ENCODE data around the gene NFAM1. TPM values are rescaled to one million over a fixed set of nuclear protein-coding genes. Genes with fewer than 3 reads are reported as not detected.

NFAM1 gene
- total RNA-seq, 1 experiment from 2014 or later, result 0.12 TPM

DNA sequence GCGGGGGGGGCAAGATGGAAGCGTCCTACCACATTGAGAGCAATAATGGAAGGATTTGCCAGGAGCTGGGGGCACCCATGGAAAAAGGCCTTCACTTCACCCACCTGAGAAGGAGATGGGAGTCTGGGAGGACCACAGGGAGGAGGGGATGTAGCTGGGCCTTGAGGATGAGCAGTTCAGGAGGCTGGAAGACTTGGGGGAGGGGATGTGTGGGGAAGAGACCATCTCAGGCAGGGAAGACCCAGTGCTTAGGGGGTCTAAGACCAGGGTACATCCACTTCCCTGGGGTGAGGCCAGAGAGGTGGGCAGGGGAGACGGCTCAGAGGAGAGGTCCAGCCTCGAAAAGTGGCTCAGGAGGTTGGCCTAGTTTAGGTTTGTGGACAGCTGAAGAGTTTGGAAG, 90.4 kb downstream of the NFAM1 start (continued):
- TF ChIP-seq JUND (IDR thresholded peaks at IDR 0.05) (no peak), ELF1 (IDR thresholded peaks at IDR 0.05; ENCODE audit: borderline replicate concordance, low read depth) (no peak), CEBPB (IDR thresholded peaks at IDR 0.05; ENCODE audit: low read depth) (no peak)

DNA sequence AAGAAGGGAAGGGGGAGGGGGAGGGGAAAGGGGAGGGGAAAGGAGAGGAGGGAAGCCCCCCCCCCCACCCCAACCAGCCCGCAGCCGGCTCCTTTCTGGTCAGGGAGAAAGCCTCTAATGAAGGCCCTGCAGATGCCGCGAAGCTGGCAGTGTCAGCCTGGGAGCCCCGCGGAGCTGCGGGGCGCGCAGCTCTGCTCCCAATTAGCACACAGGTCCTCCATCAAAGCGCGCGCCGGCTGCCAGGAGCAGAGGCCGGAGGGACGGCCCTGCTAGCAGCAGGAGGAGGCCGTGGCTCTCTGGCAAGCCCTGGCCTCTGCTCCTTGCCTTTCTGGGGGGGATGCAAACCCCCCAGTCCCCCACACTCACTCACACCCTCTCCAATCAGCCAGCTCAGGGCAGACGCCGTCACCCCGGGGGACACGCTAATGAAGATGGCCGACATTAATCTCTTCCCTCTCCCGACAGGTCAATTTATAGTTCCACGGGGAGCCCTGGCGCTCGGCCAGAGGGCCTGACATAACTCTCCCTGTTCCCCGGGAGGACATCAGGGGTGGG, 91.3 kb downstream of the NFAM1 start:
- Histone ChIP-seq H3K9ac (ENCODE audit: low read length) (no peak overlapping the region), H2AFZ (ENCODE audit: low read depth, low read length, poor library complexity, severe bottlenecking) (no peak overlapping the region)
- ATAC-seq, result no peak
- TF ChIP-seq, protein P1, sequence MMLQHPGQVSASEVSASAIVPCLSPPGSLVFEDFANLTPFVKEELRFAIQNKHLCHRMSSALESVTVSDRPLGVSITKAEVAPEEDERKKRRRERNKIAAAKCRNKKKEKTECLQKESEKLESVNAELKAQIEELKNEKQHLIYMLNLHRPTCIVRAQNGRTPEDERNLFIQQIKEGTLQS (IDR thresholded peaks at IDR 0.05), result no peak
- TF ChIP-seq POLR2AphosphoS5 (IDR thresholded peaks at IDR 0.05; ENCODE audit: low read depth, low read length) (no peak), ELF1 (IDR thresholded peaks at IDR 0.05; ENCODE audit: borderline replicate concordance, low read depth) (no peak), EZH2 (IDR thresholded peaks at IDR 0.05) (no peak), TCF7L2 (IDR thresholded peaks at IDR 0.05; ENCODE audit: borderline replicate concordance, extremely low read depth, insufficient read depth, insufficient read length) (no peak), EGR1 (IDR thresholded peaks at IDR 0.05; ENCODE audit: low read depth) (no peak), RAD21 (IDR thresholded peaks at IDR 0.05; ENCODE audit: low read depth) (no peak), YY1 (IDR thresholded peaks at IDR 0.05; ENCODE audit: extremely low read depth, insufficient replicate concordance, low read depth, low read length) (no peak), SP1 (IDR thresholded peaks at IDR 0.05; ENCODE audit: low read depth) (no peak), SRF (IDR thresholded peaks at IDR 0.05; ENCODE audit: low read depth) (no peak), JUND (IDR thresholded peaks at IDR 0.05) (no peak), ZFX (IDR thresholded peaks at IDR 0.05) (no peak), CBX3 (IDR thresholded peaks at IDR 0.05; ENCODE audit: low read depth) (no peak)
- TF ChIP-seq, protein P2, sequence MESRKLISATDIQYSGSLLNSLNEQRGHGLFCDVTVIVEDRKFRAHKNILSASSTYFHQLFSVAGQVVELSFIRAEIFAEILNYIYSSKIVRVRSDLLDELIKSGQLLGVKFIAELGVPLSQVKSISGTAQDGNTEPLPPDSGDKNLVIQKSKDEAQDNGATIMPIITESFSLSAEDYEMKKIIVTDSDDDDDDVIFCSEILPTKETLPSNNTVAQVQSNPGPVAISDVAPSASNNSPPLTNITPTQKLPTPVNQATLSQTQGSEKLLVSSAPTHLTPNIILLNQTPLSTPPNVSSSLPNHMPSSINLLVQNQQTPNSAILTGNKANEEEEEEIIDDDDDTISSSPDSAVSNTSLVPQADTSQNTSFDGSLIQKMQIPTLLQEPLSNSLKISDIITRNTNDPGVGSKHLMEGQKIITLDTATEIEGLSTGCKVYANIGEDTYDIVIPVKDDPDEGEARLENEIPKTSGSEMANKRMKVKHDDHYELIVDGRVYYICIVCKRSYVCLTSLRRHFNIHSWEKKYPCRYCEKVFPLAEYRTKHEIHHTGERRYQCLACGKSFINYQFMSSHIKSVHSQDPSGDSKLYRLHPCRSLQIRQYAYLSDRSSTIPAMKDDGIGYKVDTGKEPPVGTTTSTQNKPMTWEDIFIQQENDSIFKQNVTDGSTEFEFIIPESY (IDR thresholded peaks at IDR 0.05; ENCODE audit: extremely low read depth, insufficient replicate concordance, low read length), result no peak
- TF ChIP-seq, protein P3, sequence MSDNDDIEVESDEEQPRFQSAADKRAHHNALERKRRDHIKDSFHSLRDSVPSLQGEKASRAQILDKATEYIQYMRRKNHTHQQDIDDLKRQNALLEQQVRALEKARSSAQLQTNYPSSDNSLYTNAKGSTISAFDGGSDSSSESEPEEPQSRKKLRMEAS (IDR thresholded peaks at IDR 0.05), result no peak
- TF ChIP-seq, protein P4, sequence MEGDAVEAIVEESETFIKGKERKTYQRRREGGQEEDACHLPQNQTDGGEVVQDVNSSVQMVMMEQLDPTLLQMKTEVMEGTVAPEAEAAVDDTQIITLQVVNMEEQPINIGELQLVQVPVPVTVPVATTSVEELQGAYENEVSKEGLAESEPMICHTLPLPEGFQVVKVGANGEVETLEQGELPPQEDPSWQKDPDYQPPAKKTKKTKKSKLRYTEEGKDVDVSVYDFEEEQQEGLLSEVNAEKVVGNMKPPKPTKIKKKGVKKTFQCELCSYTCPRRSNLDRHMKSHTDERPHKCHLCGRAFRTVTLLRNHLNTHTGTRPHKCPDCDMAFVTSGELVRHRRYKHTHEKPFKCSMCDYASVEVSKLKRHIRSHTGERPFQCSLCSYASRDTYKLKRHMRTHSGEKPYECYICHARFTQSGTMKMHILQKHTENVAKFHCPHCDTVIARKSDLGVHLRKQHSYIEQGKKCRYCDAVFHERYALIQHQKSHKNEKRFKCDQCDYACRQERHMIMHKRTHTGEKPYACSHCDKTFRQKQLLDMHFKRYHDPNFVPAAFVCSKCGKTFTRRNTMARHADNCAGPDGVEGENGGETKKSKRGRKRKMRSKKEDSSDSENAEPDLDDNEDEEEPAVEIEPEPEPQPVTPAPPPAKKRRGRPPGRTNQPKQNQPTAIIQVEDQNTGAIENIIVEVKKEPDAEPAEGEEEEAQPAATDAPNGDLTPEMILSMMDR (IDR thresholded peaks at IDR 0.05 in 2 of 3, conservative IDR thresholded peaks at IDR 0.05 in 1 of 3; ENCODE audit: borderline replicate concordance in 1 of 3, insufficient read depth in 1 of 3, low read depth in 2 of 3, low read length in 2 of 3), result no peak
- TF ChIP-seq, protein P5, sequence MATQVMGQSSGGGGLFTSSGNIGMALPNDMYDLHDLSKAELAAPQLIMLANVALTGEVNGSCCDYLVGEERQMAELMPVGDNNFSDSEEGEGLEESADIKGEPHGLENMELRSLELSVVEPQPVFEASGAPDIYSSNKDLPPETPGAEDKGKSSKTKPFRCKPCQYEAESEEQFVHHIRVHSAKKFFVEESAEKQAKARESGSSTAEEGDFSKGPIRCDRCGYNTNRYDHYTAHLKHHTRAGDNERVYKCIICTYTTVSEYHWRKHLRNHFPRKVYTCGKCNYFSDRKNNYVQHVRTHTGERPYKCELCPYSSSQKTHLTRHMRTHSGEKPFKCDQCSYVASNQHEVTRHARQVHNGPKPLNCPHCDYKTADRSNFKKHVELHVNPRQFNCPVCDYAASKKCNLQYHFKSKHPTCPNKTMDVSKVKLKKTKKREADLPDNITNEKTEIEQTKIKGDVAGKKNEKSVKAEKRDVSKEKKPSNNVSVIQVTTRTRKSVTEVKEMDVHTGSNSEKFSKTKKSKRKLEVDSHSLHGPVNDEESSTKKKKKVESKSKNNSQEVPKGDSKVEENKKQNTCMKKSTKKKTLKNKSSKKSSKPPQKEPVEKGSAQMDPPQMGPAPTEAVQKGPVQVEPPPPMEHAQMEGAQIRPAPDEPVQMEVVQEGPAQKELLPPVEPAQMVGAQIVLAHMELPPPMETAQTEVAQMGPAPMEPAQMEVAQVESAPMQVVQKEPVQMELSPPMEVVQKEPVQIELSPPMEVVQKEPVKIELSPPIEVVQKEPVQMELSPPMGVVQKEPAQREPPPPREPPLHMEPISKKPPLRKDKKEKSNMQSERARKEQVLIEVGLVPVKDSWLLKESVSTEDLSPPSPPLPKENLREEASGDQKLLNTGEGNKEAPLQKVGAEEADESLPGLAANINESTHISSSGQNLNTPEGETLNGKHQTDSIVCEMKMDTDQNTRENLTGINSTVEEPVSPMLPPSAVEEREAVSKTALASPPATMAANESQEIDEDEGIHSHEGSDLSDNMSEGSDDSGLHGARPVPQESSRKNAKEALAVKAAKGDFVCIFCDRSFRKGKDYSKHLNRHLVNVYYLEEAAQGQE (IDR thresholded peaks at IDR 0.05; ENCODE audit: low read depth), result no peak

More for the DNA sequence above, 91.3 kb downstream of the NFAM1 start:
- no peaks in the 10 kb centered on the region for H4K20me1 ChIP-seq (ENCODE audit: insufficient read depth)
- no TSS peak for BruUV-seq (replicated peaks)
- H3K9me3 ChIP-seq (ENCODE audit: control insufficient read depth in 1 of 2, insufficient read depth in 1 of 2, low read depth in 1 of 2, low read length in 2 of 2), result no peaks in the 10 kb centered on the region
- intact Hi-C loops (cut with micrococcal nuclease), result no loop called here
- H3K36me3 ChIP-seq (ENCODE audit: control insufficient read depth in 1 of 2, insufficient read depth in 2 of 2, low read length in 2 of 2), result no peaks in the 10 kb centered on the region
- no peak overlapping the region for H3K4me2 ChIP-seq (ENCODE audit: low read length)
- no peak overlapping the region for H3K4me3 ChIP-seq (replicated peaks in 1 of 2; ENCODE audit: low read depth in 1 of 2, low read length in 2 of 2)
- POLR2A ChIA-PET, result no interaction called here
- no peak overlapping the region for H3K27ac ChIP-seq (ENCODE audit: low read depth, low read length)
- peaks cover 6 to 11% of the 10 kb centered on the region in 2 experiments for H3K4me1 ChIP-seq (ENCODE audit: control insufficient read depth in 1 of 2, insufficient read depth in 2 of 2, low read length in 2 of 2)
- no peaks in the 10 kb centered on the region for H3K9me2 ChIP-seq (ENCODE audit: insufficient read depth)
- H3K79me2 ChIP-seq (ENCODE audit: insufficient read depth, low read length), result no peaks in the 10 kb centered on the region
- H3K27me3 ChIP-seq (ENCODE audit: insufficient read depth, low read length), result no peaks in the 10 kb centered on the region
- RAD21 ChIA-PET (ENCODE audit: low non-redundant PET in 1 of 2, low total read pairs in 2 of 2, uncharacterized antibody in 2 of 2, unreplicated experiment in 2 of 2), result no interaction called here
- CTCF ChIA-PET, result no interaction called here
- no peak for DNase-seq (ENCODE audit: low read depth, low spot score)
